Astrocyte (in vitro differentiated cells and primary cell): ENCODE data around the gene NAV3. TPM values are rescaled to one million over a fixed set of nuclear protein-coding genes. Genes with fewer than 3 reads are reported as not detected.
"Not testable (repeated sequence)": the region's sequence is repeated elsewhere in the genome, so short reads cannot be mapped to it uniquely, and the experiment has no call there.

Experiments used
- DNase-seq: peaks from one replicate; pipeline ENCODE4 v3.0.0-alpha.2; 2010; ENCODE audit warnings: low read depth
- FAIRE-seq: peaks from 2 replicates; lab custom pipeline; 2011; peaks lifted over from hg19 to GRCh38; lab: Jason Lieb, UNC
- H2AFZ ChIP-seq: 2 replicates; pipeline ENCODE4 v1.6.0; 2012; ENCODE audit warnings: low read depth, low read length, inconsistent platforms
- H3K27ac ChIP-seq: 2 replicates; pipeline ENCODE4 v1.5.1; 2011; ENCODE audit warnings: low read depth, low read length, inconsistent platforms
- H3K27me3 ChIP-seq: 2 replicates; pipeline ENCODE4 v1.6.0; 2011; ENCODE audit warnings: low read length, inconsistent platforms; ENCODE audit not compliant: insufficient read depth
- H3K36me3 ChIP-seq: 2 replicates; pipeline ENCODE4 v1.5.1; 2011; ENCODE audit warnings: low read length, inconsistent platforms; ENCODE audit not compliant: insufficient read depth
- H3K4me1 ChIP-seq: 2 replicates; pipeline ENCODE4 v1.5.1; 2011; ENCODE audit warnings: low read length, inconsistent platforms; ENCODE audit not compliant: insufficient read depth
- H3K4me2 ChIP-seq: 2 replicates; pipeline ENCODE4 v1.6.0; 2012; ENCODE audit warnings: low read length, inconsistent platforms
- H3K4me3 ChIP-seq: 2 replicates; pipeline ENCODE4 v1.5.1; 2011; ENCODE audit warnings: low read depth, mild to moderate bottlenecking, low read length, inconsistent platforms; ENCODE audit not compliant: insufficient read depth
- H3K79me2 ChIP-seq: 2 replicates; pipeline ENCODE4 v1.6.0; 2012; ENCODE audit warnings: mild to moderate bottlenecking, low read length, inconsistent platforms; ENCODE audit not compliant: insufficient read depth
- H3K9ac ChIP-seq: 2 replicates; pipeline ENCODE4 v1.6.0; 2012; ENCODE audit warnings: mild to moderate bottlenecking, low read length, inconsistent platforms
- H3K9me3 ChIP-seq: 2 replicates; pipeline ENCODE4 v1.5.1; 2012; ENCODE audit warnings: low read depth, mild to moderate bottlenecking, low read length, inconsistent platforms; ENCODE audit not compliant: insufficient read depth
- H4K20me1 ChIP-seq: 2 replicates; pipeline ENCODE4 v1.6.0; 2012; ENCODE audit warnings: low read length, inconsistent platforms; ENCODE audit not compliant: insufficient read depth
- H3K27ac Mint-ChIP-seq: one replicate; pipeline ENCODE4 v1.8.0; 2021; ENCODE audit warnings: mild to moderate bottlenecking, mixed read lengths; ENCODE audit not compliant: unreplicated experiment
- H3K27me3 Mint-ChIP-seq: one replicate; pipeline ENCODE4 v1.8.0; 2021; ENCODE audit warnings: low read depth, mixed read lengths; ENCODE audit not compliant: unreplicated experiment
- H3K36me3 Mint-ChIP-seq: one replicate; pipeline ENCODE4 v1.8.0; 2021; ENCODE audit warnings: low read depth, mixed read lengths; ENCODE audit not compliant: unreplicated experiment
- H3K4me1 Mint-ChIP-seq: one replicate; pipeline ENCODE4 v1.8.0; 2021; ENCODE audit warnings: low read depth, mixed read lengths; ENCODE audit not compliant: unreplicated experiment
- H3K4me3 Mint-ChIP-seq: one replicate; pipeline ENCODE4 v1.8.0; 2021; ENCODE audit warnings: mild to moderate bottlenecking, moderate library complexity, mixed read lengths; ENCODE audit not compliant: unreplicated experiment
- H3K9me3 Mint-ChIP-seq: one replicate; pipeline ENCODE4 v1.8.0; 2021; ENCODE audit warnings: mild to moderate bottlenecking, mixed read lengths; ENCODE audit not compliant: unreplicated experiment
- EZH2 ChIP-seq: IDR thresholded peaks from 2 replicates; pipeline ENCODE4 v1.6.1; 2012; ENCODE audit warnings: mild to moderate bottlenecking, low read length, inconsistent platforms; ENCODE audit not compliant: insufficient read depth
- total RNA-seq: library from RNA; stranded (reverse); gene quantifications from 2 replicates; pipeline ENCODE4 v1.2.1, GENCODE V29; 2021
- TF ChIP-seq, protein P1 (sequence below): IDR thresholded peaks from 2 replicates; pipeline ENCODE4 v1.5.1; 2011; ENCODE audit warnings: low read depth, mild to moderate bottlenecking, inconsistent platforms, low read length, moderate library complexity; ENCODE audit not compliant: insufficient read depth

The NAV3 gene
- total RNA-seq, 1 donor from 2014 or later = 24.1 TPM

DNA sequence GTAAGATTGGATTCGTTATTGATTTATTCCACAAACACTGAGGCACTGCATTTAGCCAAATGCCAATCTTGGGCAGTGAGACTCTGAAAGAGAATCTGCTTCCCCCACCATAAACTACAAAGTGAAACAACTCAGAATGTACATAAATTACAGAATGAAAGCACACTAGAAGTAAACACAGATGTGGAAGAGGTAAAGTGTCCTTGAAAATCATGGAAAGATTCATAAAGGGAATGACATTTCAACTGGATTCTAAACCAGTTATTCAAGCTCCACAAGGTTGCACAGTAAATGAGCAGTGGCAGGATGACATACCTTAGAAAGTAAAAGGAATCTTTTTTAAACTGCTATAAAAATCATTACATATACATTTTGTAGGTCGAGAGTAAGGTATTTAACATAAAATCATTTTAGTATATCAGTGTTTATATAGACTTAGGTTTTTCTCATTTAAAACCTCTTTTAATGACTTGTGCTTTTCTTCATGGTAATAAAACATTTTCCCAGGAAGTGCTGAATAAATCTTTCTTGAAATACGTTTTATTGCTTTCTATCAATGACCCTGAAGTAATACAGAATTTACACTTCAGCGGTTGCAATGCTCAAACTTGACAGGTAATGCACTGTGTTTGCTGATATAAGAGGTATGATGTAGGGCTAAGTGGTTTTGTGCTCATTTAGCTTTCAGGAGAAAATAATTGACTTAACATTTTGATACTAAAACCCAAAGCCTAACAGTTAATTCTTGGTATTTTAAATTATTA lies 270.6 kb downstream of the NAV3 start:
- Mint-ChIP-seq H3K27me3 (no peaks in the 10 kb centered on the region), H3K36me3 (peaks cover 2% of the 10 kb centered on the region), H3K4me3 (no peak overlapping the region), H3K9me3 (no peaks in the 10 kb centered on the region), H3K4me1 (no peaks in the 10 kb centered on the region), H3K27ac (no peak overlapping the region)
- no peak overlapping the region for H2AFZ ChIP-seq
- no peak overlapping the region for H3K27ac ChIP-seq
- no peaks in the 10 kb centered on the region for H4K20me1 ChIP-seq
- no peaks in the 10 kb centered on the region for H3K79me2 ChIP-seq
- H3K9ac ChIP-seq = no peak overlapping the region
- no peaks in the 10 kb centered on the region for H3K9me3 ChIP-seq
- H3K36me3 ChIP-seq = no peaks in the 10 kb centered on the region
- no peaks in the 10 kb centered on the region for H3K4me1 ChIP-seq
- H3K4me3 ChIP-seq = no peak overlapping the region
- FAIRE-seq (no peak), DNase-seq (no peak)
- H3K27me3 ChIP-seq = no peaks in the 10 kb centered on the region
- no peak overlapping the region for H3K4me2 ChIP-seq
- no peak for TF ChIP-seq EZH2
- TF ChIP-seq, protein P1, sequence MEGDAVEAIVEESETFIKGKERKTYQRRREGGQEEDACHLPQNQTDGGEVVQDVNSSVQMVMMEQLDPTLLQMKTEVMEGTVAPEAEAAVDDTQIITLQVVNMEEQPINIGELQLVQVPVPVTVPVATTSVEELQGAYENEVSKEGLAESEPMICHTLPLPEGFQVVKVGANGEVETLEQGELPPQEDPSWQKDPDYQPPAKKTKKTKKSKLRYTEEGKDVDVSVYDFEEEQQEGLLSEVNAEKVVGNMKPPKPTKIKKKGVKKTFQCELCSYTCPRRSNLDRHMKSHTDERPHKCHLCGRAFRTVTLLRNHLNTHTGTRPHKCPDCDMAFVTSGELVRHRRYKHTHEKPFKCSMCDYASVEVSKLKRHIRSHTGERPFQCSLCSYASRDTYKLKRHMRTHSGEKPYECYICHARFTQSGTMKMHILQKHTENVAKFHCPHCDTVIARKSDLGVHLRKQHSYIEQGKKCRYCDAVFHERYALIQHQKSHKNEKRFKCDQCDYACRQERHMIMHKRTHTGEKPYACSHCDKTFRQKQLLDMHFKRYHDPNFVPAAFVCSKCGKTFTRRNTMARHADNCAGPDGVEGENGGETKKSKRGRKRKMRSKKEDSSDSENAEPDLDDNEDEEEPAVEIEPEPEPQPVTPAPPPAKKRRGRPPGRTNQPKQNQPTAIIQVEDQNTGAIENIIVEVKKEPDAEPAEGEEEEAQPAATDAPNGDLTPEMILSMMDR = no peak

DNA sequence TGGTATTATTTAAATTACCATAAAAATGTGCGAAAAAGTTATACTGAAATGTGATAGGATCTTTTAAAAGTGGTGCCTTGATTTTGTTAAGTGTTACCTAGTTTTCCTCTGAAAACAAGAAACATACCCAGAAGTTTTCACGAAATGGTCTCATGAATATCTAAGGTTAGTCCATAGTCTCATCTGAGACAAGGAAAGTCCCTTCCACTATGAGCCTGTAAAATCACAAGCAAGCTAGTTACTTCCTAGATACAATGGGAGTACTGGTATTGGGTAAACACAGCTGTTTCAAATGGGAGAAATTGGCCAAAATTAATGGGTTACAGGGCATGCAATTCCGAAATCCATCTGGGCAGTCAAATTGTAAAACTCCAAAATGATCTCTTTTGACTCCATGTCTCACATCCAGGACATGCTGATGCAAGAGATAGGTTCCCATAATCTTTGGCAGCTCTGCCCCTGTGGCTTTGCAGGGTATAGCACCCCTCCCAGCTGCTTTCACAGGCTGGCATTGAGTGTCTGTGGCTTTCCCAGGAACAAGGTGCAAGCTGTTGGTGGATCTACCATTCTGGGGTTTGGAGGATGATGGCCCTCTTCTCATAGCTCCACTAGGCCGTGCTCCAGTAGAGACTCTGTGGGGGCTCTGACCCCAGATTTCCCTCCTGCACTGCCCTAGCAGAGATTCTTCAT lies 271.4 kb downstream of the NAV3 start:
- Histone ChIP-seq H3K4me3 (no peak overlapping the region), H3K4me2 (no peak overlapping the region), H3K27me3 (no peaks in the 10 kb centered on the region), H4K20me1 (no peaks in the 10 kb centered on the region), H3K27ac (no peak overlapping the region), H2AFZ (no peak overlapping the region), H3K4me1 (no peaks in the 10 kb centered on the region), H3K36me3 (peaks cover 2% of the 10 kb centered on the region), H3K9me3 (no peaks in the 10 kb centered on the region), H3K79me2 (no peaks in the 10 kb centered on the region), H3K9ac (no peak overlapping the region)
- FAIRE-seq (peak; percentile 23), DNase-seq (no peak)
- TF ChIP-seq, protein P1 = no peak
- TF ChIP-seq EZH2 = no peak
- Mint-ChIP-seq H3K27me3 (no peaks in the 10 kb centered on the region), H3K9me3 (no peaks in the 10 kb centered on the region), H3K27ac (no peak overlapping the region), H3K36me3 (peaks cover 2% of the 10 kb centered on the region), H3K4me3 (no peak overlapping the region), H3K4me1 (no peaks in the 10 kb centered on the region)

DNA sequence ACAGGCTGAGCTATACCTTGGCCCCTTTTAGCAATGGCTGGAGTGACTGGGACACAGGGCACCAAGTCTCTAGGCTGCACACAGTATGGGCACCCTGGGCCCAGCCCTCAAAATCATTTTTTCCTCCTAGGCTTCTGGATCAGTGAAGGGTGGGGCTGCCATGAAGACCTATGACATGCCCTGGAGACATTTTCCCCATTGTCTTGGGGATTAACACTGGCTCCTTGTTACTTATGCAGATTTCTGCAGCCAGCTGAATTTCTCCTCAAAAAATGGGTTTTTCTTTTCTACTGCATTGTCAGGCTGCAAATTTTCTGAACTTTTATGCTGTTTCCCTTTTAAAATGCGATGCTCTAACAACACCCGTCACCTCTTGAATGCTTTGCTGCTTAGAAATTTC lies 272.1 kb downstream of the NAV3 start:
- H3K4me3 Mint-ChIP-seq, H3K36me3 Mint-ChIP-seq, H3K9me3 ChIP-seq, H2AFZ ChIP-seq, H3K4me3 ChIP-seq, H3K9me3 Mint-ChIP-seq, FAIRE-seq, H3K79me2 ChIP-seq, H3K9ac ChIP-seq, H3K4me2 ChIP-seq, H3K36me3 ChIP-seq, H4K20me1 ChIP-seq, H3K27ac Mint-ChIP-seq, H3K27me3 ChIP-seq, H3K27me3 Mint-ChIP-seq, H3K27ac ChIP-seq, DNase-seq, H3K4me1 ChIP-seq, H3K4me1 Mint-ChIP-seq: not testable (repeated sequence)
